Naive B cell (primary cell): Measurements from ENCODE around the gene FGF12. TPM values are rescaled to one million over a fixed set of nuclear protein-coding genes. Genes with fewer than 3 reads are reported as not detected.

Experiments
- ATAC-seq, 2 donors: fragments of 150-1000 bp; cut with Tn5 transposase; 2 replicates each; pipeline ENCODE4 v1.10.0; 2021; ENCODE audit warnings: low read depth in 2 of 2, mild to moderate bottlenecking in 2 of 2, moderate library complexity in 2 of 2
- DNase-seq: peaks from one replicate; pipeline ENCODE4 v3.0.0; 2022
- H3K27ac Mint-ChIP-seq, 6 donors: one replicate each; pipeline ENCODE4 v1.8.0; 2020 to 2022; ENCODE audit warnings: mild to moderate bottlenecking in 6 of 6, mixed read lengths in 6 of 6, moderate library complexity in 5 of 6, inconsistent platforms in 2 of 6
- H3K27me3 Mint-ChIP-seq, 3 donors: one replicate each; pipeline ENCODE4 v1.8.0; 2021 to 2022; ENCODE audit warnings: mixed read lengths in 3 of 3, mild to moderate bottlenecking in 1 of 3
- H3K36me3 Mint-ChIP-seq, 2 donors: one replicate each; pipeline ENCODE4 v1.8.0; 2020 to 2022; ENCODE audit warnings: mixed read lengths in 2 of 2, inconsistent platforms in 1 of 2, mild to moderate bottlenecking in 1 of 2
- H3K4me1 Mint-ChIP-seq, 3 donors: one replicate each; pipeline ENCODE4 v1.8.0; 2020 to 2022; ENCODE audit warnings: mixed read lengths in 3 of 3, inconsistent platforms in 1 of 3, mild to moderate bottlenecking in 1 of 3, moderate library complexity in 1 of 3
- H3K4me3 Mint-ChIP-seq, 8 donors: one replicate each; pipeline ENCODE4 v1.8.0; 2020 to 2022; ENCODE audit warnings: mild to moderate bottlenecking in 8 of 8, mixed read lengths in 8 of 8, moderate library complexity in 8 of 8, inconsistent platforms in 2 of 8
- H3K9me3 Mint-ChIP-seq, 7 donors: one replicate each; pipeline ENCODE4 v1.8.0; 2020 to 2022; ENCODE audit warnings: mixed read lengths in 7 of 7, mild to moderate bottlenecking in 5 of 7, inconsistent platforms in 2 of 7, moderate library complexity in 1 of 7
- polyA plus RNA-seq, 6 donors: library from polyadenylated mRNA; unstranded; fragments of 300-500 nt; fragmentation: Illumina TruSeq; gene quantifications; one replicate each; pipeline ENCODE4 v1.2.3, GENCODE V29; 2021; ENCODE audit warnings: low read depth in 6 of 6

FGF12 gene
- polyA plus RNA-seq, 6 donors from 2014 or later: not detected

DNA sequence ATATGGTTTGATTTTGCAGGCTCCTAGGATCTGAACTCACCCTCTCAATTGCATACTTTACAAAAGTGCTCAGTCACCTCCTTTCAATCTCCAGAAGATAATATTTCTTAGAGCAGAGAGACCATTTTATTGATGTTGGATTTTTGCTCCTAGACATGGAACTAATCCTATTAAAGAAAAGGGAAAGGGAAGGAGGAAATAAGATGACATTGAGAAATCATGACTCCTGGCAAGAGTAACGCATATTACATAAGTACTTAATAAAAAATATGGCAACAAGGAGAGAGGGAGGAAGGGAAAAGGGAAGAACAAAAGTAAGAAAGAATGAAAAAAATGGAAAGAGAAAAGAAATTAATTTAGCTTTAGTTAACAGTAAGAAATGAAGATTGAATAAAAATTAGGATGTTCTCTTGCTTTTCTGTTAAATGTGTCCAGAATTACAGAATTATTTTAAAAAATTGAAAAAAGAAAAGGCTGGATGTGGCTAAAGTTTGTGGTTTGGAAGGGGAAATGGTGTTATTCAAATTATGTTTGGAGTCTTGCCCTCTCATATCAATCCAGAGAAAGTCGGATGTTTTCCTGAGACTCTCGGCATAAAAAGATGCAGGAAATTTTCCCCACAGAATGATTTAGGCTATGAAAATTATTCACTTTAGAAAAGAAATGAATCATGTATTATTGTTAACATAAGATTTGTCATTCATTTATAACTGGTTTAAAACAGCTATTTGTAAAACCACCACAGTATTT, 474.0 kb downstream of the FGF12 start:
- no peak for ATAC-seq
- H3K4me1 Mint-ChIP-seq: no peaks in the 10 kb centered on the region

DNA sequence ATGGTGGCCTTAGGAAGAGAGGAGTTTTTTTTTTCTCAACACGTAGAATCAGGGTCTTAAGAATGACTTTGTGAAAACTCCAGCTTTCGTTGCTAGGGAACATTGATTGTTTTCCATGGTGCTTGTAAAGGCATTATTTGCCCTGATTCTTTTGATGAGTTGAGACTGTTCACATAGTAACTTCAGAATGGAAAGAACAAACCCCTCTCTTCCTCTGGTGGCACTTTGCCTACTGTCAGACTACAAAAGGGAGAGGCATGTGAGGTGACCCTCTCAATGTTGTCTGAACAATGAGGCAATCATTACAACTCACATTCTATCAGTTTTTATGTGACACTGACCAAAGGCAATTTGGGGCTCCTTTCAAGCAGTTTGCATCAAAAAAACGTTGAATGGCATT, 477.8 kb downstream of the FGF12 start:
- no peak for DNase-seq
- Mint-ChIP-seq H3K36me3 (no peaks in the 10 kb centered on the region), H3K9me3 (no peaks in the 10 kb centered on the region), H3K27me3 (no peaks in the 10 kb centered on the region), H3K4me3 (no peak overlapping the region), H3K27ac (no peak overlapping the region), H3K4me1 (no peaks in the 10 kb centered on the region)
- ATAC-seq: no peak

More for the DNA sequence above, 474.0 kb downstream of the FGF12 start:
- H3K27me3 Mint-ChIP-seq: no peaks in the 10 kb centered on the region
- no peak overlapping the region for H3K27ac Mint-ChIP-seq
- DNase-seq: no peak
- H3K36me3 Mint-ChIP-seq: no peaks in the 10 kb centered on the region
- H3K4me3 Mint-ChIP-seq: no peak overlapping the region
- no peaks in the 10 kb centered on the region for H3K9me3 Mint-ChIP-seq

DNA sequence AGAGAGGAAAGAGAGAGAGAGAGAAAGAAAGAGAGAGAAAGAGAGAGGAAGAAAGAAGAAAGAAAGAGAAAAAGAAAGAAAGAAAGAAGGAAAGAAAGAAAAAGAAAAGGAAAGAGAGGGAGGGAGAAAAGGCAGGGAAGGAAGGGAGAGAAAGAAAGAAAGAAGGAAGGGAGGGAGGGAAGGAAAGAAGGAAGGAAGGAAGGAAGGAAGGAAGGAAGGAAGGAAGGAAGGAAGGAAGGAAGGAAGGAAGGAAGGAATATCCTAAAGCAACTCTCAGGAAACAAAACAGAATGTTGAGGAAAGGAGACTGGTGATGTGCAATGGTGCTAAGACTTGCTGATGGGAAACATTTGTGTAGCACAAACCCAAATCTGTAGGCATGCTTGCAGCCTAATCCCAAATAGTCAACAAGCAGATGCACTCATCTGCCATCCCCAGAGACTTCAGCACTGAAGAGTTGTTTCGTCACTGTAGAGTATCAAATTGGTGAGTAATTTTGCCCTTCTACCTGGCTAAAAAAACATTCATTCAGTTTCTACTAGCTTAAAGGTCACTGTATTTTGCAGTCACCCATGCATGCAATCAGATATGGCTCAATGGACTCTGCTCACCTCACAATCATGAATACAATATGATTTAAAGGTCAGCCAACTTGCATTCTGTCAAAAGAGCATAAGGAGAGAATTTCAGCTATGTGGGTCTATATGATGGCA, 480.3 kb downstream of the FGF12 start:
- ATAC-seq (no peak), DNase-seq (no peak)
- H3K27me3 Mint-ChIP-seq: no peaks in the 10 kb centered on the region
- no peaks in the 10 kb centered on the region for H3K9me3 Mint-ChIP-seq
- H3K4me3 Mint-ChIP-seq: no peak overlapping the region
- H3K4me1 Mint-ChIP-seq: no peaks in the 10 kb centered on the region
- H3K27ac Mint-ChIP-seq: no peak overlapping the region
- H3K36me3 Mint-ChIP-seq: no peaks in the 10 kb centered on the region

DNA sequence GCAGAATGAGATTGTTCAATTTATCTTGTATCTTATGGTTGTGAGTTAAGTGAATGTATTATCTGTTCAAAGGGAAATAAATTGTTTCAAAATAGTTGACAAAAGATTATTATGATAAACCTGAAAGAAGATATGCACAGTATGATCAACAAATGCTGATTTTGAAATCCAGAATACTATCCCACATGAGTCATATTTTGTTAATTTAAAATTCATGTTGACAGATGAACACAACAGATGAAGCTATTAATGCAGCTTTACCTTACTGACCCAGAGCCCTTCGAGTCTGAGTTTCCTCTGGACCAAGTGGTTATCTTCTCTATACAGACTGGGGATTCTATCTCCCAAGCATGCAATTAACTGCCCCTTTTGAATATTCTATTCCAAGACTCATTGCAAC, 482.8 kb downstream of the FGF12 start:
- H3K27me3 Mint-ChIP-seq: no peaks in the 10 kb centered on the region
- ATAC-seq (no peak), DNase-seq (no peak)
- H3K4me3 Mint-ChIP-seq: no peak overlapping the region
- no peaks in the 10 kb centered on the region for H3K9me3 Mint-ChIP-seq
- no peaks in the 10 kb centered on the region for H3K4me1 Mint-ChIP-seq
- no peaks in the 10 kb centered on the region for H3K36me3 Mint-ChIP-seq
- H3K27ac Mint-ChIP-seq: no peak overlapping the region

DNA sequence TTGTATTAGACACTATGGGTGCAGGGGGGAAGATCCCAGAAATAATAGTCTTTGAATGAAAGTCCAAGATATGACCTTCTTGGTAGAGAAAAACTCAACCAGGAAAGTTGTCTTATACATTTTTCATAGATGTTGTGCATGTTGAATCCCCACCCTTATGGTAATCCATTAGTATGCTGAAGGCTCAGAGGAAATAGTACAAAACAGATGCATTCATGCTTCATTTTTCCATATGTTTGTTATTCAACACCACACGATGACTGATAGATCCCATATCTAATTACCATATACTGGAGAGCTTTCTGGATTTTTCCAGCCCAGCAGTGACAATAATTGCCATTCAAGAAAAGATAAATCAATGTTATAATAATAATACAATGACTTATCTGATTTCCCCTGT, 487.4 kb downstream of the FGF12 start:
- H3K9me3 Mint-ChIP-seq: peaks cover 0 to 5% (median 0%) of the 10 kb centered on the region in 7 donors
- DNase-seq (no peak), ATAC-seq (no peak)
- H3K36me3 Mint-ChIP-seq: no peaks in the 10 kb centered on the region
- H3K4me1 Mint-ChIP-seq: no peaks in the 10 kb centered on the region
- no peaks in the 10 kb centered on the region for H3K27me3 Mint-ChIP-seq
- no peak overlapping the region for H3K4me3 Mint-ChIP-seq
- H3K27ac Mint-ChIP-seq: no peak overlapping the region

DNA sequence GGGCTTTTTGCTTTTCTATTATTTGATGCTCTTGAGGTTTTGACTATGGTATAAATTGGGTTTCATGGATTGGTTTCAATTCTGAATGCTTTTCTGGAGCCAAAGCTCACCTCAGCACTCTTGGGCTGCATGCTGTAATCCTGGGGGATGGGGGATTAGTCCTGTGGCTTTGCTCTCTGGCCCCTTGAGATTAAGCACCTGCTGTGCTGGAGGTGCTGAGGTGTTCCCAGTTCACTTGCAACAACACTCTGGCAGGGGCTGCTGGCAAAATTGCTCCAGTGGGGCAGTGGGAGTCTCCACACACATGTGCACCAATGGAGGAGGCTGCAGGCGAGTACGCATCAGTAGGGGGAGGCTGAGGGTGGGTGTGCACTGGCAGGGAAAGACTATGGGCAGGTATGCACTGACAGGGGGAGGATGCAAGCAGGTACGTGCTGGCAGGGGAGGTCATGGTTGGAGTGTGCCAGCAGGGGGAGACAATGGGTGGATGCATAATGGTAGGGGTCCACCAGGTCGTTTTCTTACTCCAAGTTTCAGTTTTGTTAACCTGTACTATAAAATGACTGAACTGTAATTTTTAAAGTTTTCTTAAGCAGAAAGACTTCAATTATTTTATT, 489.2 kb downstream of the FGF12 start:
- H3K4me1 Mint-ChIP-seq: no peaks in the 10 kb centered on the region
- peaks cover 0 to 5% (median 0%) of the 10 kb centered on the region in 7 donors for H3K9me3 Mint-ChIP-seq
- H3K27ac Mint-ChIP-seq: no peak overlapping the region
- no peak overlapping the region for H3K4me3 Mint-ChIP-seq
- no peaks in the 10 kb centered on the region for H3K36me3 Mint-ChIP-seq
- ATAC-seq (no peak), DNase-seq (no peak)
- no peaks in the 10 kb centered on the region for H3K27me3 Mint-ChIP-seq

DNA sequence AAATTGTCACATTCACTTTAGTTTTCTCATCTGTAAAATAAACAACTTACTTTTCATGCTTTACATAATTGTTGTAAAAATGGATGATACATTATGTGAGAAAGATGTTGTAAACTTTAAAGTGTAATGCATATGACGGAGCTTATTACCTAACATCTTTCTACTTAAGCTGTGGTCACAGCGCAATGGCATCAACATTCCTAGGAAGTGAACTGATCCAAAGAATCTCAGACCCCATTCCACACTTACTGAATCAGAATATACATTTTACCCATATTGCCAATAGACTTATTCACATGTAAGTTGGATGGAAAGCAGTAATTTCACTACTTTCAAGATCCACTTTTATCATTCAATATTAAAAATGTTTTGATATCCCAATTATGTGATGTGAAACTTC, 497.5 kb downstream of the FGF12 start:
- DNase-seq (no peak), ATAC-seq (no peak)
- Mint-ChIP-seq H3K27ac (no peak overlapping the region), H3K27me3 (no peaks in the 10 kb centered on the region), H3K9me3 (peaks cover 0 to 6% (median 0%) of the 10 kb centered on the region in 7 donors), H3K36me3 (no peaks in the 10 kb centered on the region), H3K4me3 (no peak overlapping the region), H3K4me1 (no peaks in the 10 kb centered on the region)

DNA sequence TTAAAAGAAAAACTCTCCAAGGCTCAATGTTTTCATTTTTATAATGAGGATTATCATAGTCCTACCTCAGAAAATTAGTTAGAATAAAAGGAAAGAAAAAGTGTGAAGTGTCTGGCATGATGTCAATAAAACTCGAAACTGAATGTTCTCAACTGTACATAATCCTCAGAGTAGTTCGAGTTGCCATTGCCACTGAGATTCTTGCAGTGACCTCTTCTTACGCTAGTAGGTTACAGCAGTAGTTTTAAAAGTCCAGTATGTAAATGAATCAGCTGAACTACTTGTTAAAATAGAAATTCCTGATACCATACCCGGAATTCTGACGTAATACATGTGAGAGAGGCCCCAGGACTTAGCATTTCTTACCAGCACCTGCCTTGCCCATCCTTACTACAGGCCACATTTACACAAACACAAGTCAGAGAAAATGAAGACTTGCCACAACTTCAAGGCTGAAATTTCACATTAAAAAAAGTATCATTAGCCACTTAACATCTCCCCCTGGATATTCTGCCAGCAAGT, 502.6 kb downstream of the FGF12 start:
- no peak for ATAC-seq
- no peak overlapping the region for H3K4me3 Mint-ChIP-seq
- no peaks in the 10 kb centered on the region for H3K27me3 Mint-ChIP-seq
- no peak for DNase-seq
- peaks cover 0 to 3% (median 0%) of the 10 kb centered on the region in 7 donors for H3K9me3 Mint-ChIP-seq
- H3K4me1 Mint-ChIP-seq: no peaks in the 10 kb centered on the region
- H3K36me3 Mint-ChIP-seq: no peaks in the 10 kb centered on the region
- no peak overlapping the region for H3K27ac Mint-ChIP-seq

DNA sequence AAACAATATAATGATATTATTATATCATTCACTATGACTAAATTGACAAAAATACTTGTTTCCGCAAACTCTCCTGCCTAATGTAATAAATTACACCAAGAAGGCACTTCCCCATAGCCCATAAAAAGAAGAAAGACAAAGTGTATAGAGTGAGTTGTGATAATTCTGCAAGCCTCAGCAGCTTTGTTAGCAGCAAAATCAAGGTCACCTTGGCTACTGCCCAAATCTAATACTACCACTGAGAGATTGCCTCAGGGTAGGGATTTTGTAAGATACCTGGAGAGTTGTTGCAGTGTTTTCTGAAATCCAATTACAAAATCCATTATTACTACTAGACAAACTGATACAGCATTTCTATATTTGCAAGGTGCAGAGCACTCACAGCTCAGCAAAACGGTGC, 503.5 kb downstream of the FGF12 start:
- Mint-ChIP-seq H3K4me1 (no peaks in the 10 kb centered on the region), H3K36me3 (no peaks in the 10 kb centered on the region), H3K9me3 (peaks cover 0 to 3% (median 0%) of the 10 kb centered on the region in 7 donors), H3K27ac (no peak overlapping the region), H3K27me3 (no peaks in the 10 kb centered on the region), H3K4me3 (no peak overlapping the region)
- no peak for DNase-seq
- ATAC-seq: no peak

DNA sequence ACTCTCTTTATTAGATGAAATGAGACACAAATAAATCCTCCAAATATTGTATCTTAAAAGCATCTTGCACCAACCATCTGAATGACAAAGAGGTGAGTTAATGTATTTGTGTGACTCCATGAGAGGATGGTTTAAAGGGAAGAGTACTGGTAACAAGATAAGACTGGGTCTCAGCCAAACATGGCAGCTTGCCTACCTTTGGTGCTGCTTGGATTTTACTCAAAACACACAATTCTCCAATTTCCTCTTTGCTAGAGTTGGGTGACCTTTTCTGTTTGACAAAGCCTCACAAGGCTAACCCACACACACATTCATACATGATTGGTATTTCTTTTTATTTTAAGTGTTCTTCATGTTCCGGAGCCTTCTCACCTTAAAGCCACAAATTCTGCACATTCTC, 506.4 kb downstream of the FGF12 start:
- Mint-ChIP-seq H3K27ac (no peak overlapping the region), H3K4me1 (no peaks in the 10 kb centered on the region), H3K27me3 (no peaks in the 10 kb centered on the region), H3K36me3 (no peaks in the 10 kb centered on the region), H3K9me3 (peaks cover 0 to 3% (median 0%) of the 10 kb centered on the region in 7 donors), H3K4me3 (no peak overlapping the region)
- DNase-seq (no peak), ATAC-seq (no peak)

DNA sequence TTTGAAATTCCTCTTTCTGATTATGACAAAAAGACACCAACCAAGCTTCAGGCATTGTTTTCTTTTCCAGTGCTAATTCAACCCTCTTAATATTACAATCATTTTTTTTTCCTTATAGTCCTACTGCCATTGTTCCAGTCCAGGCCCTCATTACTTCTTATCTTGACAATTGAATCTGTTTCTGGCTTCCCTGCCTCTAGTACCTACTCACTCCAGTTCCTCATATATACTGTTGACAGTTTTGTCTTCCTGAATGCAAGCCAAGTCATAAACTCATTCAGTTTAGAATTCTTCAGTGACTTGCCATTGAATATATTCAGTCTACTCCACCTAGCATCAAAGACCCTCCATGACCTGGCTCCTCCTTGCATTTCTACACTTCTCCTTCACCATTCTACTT, 507.4 kb downstream of the FGF12 start:
- H3K4me3 Mint-ChIP-seq: no peak overlapping the region
- no peak for ATAC-seq
- peaks cover 0 to 3% (median 0%) of the 10 kb centered on the region in 7 donors for H3K9me3 Mint-ChIP-seq
- no peak overlapping the region for H3K27ac Mint-ChIP-seq
- H3K4me1 Mint-ChIP-seq: no peaks in the 10 kb centered on the region
- H3K27me3 Mint-ChIP-seq: no peaks in the 10 kb centered on the region
- no peaks in the 10 kb centered on the region for H3K36me3 Mint-ChIP-seq
- no peak for DNase-seq

DNA sequence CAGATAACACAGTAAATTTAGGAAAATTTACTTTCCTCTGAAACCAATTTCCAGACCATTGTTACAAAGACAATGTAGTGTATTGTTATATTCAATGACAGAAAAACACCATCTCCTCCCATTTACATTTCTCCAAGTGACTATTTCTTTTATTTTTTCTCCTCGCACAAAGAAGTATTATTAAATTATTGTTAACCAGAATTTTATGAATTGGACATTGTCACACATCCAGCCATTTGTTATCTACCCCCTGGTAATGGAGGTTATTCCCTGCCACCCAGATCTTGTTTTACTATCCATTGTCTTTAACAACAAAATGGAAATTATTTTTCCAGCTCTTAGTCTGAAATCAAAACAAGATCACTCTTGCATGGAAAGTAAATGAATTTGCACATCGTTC, 511.3 kb downstream of the FGF12 start:
- Mint-ChIP-seq H3K36me3 (no peaks in the 10 kb centered on the region), H3K4me3 (no peak overlapping the region), H3K9me3 (peaks cover 0 to 3% (median 0%) of the 10 kb centered on the region in 7 donors), H3K27me3 (no peaks in the 10 kb centered on the region), H3K27ac (no peak overlapping the region), H3K4me1 (no peaks in the 10 kb centered on the region)
- DNase-seq: no peak
- no peak for ATAC-seq

DNA sequence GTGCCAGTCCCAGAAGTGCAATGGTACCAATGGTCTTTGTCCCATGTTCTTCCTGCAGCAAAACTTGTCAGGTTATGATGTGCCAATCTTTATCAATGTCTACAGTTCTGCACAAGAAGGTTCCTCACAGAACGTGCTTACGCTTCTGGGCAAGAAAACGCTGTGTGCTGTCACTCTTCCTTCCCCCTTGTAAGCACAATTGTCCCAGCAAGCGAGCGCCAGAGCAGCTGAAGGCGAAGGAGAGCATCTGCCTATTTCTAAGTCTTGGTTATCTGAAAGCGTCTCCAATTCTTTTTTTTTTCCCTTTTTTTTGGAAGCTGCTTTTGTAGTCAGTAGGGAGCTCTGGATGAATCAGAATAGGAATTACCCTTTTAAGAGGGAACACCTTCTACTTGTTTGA, 514.4 kb downstream of the FGF12 start:
- Mint-ChIP-seq H3K27ac (no peak overlapping the region), H3K9me3 (peaks cover 0 to 2% (median 0%) of the 10 kb centered on the region in 7 donors), H3K4me3 (no peak overlapping the region), H3K36me3 (no peaks in the 10 kb centered on the region), H3K27me3 (no peaks in the 10 kb centered on the region), H3K4me1 (no peaks in the 10 kb centered on the region)
- ATAC-seq (no peak), DNase-seq (no peak)

DNA sequence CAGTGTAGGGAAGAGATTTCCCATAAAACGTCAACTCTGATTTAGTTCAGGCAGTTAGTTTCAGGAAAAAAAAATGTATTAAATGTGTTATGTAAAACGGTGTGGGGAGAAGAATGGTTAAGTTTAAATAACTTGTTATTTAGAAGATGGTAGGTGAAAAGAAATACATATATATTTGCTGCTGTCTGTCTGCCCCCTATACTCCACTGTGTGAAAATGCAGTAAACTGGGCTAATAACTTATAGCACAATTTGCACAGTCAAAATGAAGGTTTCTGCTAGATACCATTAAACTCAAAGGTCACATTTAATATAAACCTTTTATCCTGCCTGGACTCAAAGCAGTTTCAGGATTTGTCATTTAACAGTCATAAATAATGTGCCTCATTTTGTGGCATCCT, 515.0 kb downstream of the FGF12 start:
- Mint-ChIP-seq H3K4me1 (no peaks in the 10 kb centered on the region), H3K27ac (no peak overlapping the region), H3K4me3 (no peak overlapping the region), H3K27me3 (no peaks in the 10 kb centered on the region), H3K36me3 (no peaks in the 10 kb centered on the region), H3K9me3 (peaks cover 0 to 2% (median 0%) of the 10 kb centered on the region in 7 donors)
- DNase-seq (no peak), ATAC-seq (no peak)
